ENCODE measurements around the gene EYA2. TPM values are rescaled to one million over a fixed set of nuclear protein-coding genes. Genes with fewer than 3 reads are reported as not detected.

Gene EYA2
- total and polyA plus RNA-seq, 2 donors (not counting 3 experiments of a cell fraction or from before 2014, with no cell fraction given), result not detected

- Histone ChIP-seq H3K4me3 (replicated peaks in 1 of 3; ENCODE audit: insufficient read depth in 1 of 3, low read depth in 1 of 3, low read length in 3 of 3) (no peak overlapping the region), H3K9me1 (replicated peaks; ENCODE audit: control insufficient read depth, extremely low read depth, insufficient read depth, low read length) (no peaks in the 10 kb centered on the region), H2AFZ (ENCODE audit: low read depth, low read length) (no peak overlapping the region), H3K9ac (replicated peaks; ENCODE audit: extremely low read depth, insufficient read depth, low read length) (no peak overlapping the region), H3K27me3 (ENCODE audit: control insufficient read depth in 2 of 2, insufficient read depth in 2 of 2, low read length in 2 of 2) (peaks cover 6 to 8% of the 10 kb centered on the region in 2 experiments), H3K36me3 (ENCODE audit: control insufficient read depth in 2 of 2, extremely low read depth in 1 of 2, insufficient read depth in 2 of 2, low read length in 2 of 2) (no peaks in the 10 kb centered on the region), H3K79me2 (ENCODE audit: control insufficient read depth, insufficient read depth, low read length) (no peaks in the 10 kb centered on the region), H4K20me1 (replicated peaks; ENCODE audit: control insufficient read depth, extremely low read depth, insufficient read depth, low read length) (no peaks in the 10 kb centered on the region), H3K9me3 (replicated peaks; ENCODE audit: control insufficient read depth, insufficient read depth, low read length) (no peaks in the 10 kb centered on the region), H3K4me1 (ENCODE audit: control insufficient read depth, extremely low read depth, insufficient read depth, low read length) (no peaks in the 10 kb centered on the region), H3K27ac (ENCODE audit: insufficient read depth, low read depth, low read length) (no peak overlapping the region), H3K4me2 (ENCODE audit: insufficient read depth, low read length) (no peak overlapping the region)
- dilution Hi-C loops (cut with MboI; ENCODE audit: extremely low pct_ligation_motif_present, low sequenced_read_pairs), result no loop called here
- DNase-seq (ENCODE audit: low read depth, low spot score) (no peak), FAIRE-seq (no peak)
- CTCF ChIA-PET, result no interaction called here
- intact Hi-C loops (cut with micrococcal nuclease), result no loop called here
- POLR2A ChIA-PET, result no interaction called here
- TF ChIP-seq EZH2 (IDR thresholded peaks at IDR 0.05; ENCODE audit: borderline replicate concordance, low read depth, low read length, severe bottlenecking) (no peak), POLR2A (IDR thresholded peaks at IDR 0.05; ENCODE audit: low read depth, low read length) (no peak), POLR2AphosphoS5 (IDR thresholded peaks at IDR 0.05; ENCODE audit: insufficient read depth, low read depth, low read length) (no peak), CTCF (IDR thresholded peaks at IDR 0.05; ENCODE audit: extremely low read depth in 1 of 2, insufficient read depth in 1 of 2, low read depth in 1 of 2, low read length in 2 of 2) (no peak), GATA2 (IDR thresholded peaks at IDR 0.05; ENCODE audit: insufficient read depth, insufficient read length, low read depth, low read length) (no peak), JUN (IDR thresholded peaks at IDR 0.05; ENCODE audit: borderline replicate concordance, insufficient read depth, insufficient read length, low read depth) (no peak), FOS (IDR thresholded peaks at IDR 0.05; ENCODE audit: borderline replicate concordance, insufficient read depth, low read length) (no peak), MAX (IDR thresholded peaks at IDR 0.05; ENCODE audit: insufficient read depth, insufficient read length) (no peak), MYC (IDR thresholded peaks at IDR 0.05; ENCODE audit: low read depth, low read length) (no peak)
- no TSS peak for BruUV-seq (replicated peaks)
Measured at GRCh38 chr20:47188540-47188939, 293.9 kb downstream of the EYA2 start.

Measured in endothelial cell of umbilical vein (primary cell).